HG02571 (cell line): ENCODE data around the gene CARNS1.
"Not testable (repeated sequence)": the region's sequence is repeated elsewhere in the genome, so short reads cannot be mapped to it uniquely, and the experiment has no call there.

ENCODE experiments used
- ATAC-seq: cut with Tn5 transposase; IDR thresholded peaks from one replicate; pipeline ENCODE4 v1.9.1; 2021; ENCODE audit warnings: mild to moderate bottlenecking, moderate library complexity; ENCODE audit not compliant: unreplicated experiment

The CARNS1 gene

DNA sequence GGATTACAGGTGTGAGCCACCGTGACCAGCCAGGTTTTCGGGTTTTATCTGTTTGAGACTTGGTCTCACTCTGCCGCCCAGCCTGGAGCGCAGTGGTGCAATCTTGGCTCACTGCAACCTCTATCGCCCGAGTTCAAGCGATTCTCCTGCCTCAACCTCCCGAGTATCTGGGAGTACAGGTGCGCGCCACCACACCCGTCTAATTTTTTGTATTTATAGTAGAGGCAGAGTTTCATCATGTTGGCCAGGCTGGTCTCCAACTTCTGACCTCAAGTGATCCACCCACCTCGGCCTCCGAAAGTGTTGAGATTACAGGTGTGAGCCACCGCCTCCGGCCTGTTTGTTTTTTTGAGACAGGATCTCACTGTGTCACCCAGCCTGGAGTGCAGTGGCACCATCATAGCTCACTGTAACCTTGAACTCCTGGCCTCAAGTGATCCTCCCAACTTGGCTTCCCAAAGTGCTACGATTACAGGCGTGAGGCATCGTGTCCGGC is 11.9 kb downstream of the CARNS1 start:
- ATAC-seq, result not testable (repeated sequence)

DNA sequence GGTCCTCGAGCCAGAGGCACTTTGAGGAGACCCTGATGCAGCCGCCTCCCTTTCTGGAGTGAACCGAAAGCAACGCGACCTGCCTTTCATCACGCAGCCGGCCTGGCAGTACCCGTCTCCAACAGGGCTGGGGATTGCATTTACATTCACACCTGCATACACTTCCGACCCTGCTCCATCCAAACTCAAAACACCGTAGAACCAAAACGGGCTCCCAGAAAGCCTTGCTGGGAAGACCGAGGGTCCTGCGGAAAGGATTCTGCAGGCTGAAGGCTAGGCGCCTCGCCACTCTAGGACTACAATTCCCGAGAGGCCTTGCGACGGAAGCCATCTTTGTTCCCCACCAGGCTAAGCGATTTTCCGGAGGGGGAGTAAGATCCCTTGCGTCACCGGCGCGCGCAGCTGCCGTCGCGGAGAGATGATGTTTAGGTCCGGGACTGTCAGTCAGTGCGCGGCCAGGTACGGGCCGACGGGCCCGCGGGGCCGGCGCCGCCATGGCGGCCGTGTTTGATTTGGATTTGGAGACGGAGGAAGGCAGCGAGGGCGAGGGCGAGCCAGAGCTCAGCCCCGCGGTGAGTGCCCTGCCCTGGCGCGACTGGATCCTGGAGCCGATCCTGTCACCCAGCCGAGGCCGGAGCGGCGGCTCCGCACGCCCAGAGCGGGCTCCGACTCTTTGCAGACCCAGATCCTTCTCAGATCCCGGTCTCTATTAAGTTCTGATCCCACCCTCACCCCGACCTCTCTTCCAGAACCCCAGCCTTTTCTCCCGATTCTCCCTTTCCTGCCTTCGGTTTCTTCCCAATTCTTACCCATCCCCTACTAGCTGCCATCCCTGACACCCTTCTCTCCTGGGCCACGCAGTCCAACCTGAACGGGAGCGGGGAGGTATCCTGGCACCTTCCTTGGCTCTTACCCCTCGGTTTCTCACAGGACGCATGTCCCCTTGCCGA is 12.8 kb downstream of the CARNS1 start, which contains the start of gene RPS6KB2:
RPS6KB2 (plus strand) TSS at position 443 of the 950 bp plus-strand sequence; CDS start at position 495, 52 bp downstream.
- peak; percentile 76 for ATAC-seq

DNA sequence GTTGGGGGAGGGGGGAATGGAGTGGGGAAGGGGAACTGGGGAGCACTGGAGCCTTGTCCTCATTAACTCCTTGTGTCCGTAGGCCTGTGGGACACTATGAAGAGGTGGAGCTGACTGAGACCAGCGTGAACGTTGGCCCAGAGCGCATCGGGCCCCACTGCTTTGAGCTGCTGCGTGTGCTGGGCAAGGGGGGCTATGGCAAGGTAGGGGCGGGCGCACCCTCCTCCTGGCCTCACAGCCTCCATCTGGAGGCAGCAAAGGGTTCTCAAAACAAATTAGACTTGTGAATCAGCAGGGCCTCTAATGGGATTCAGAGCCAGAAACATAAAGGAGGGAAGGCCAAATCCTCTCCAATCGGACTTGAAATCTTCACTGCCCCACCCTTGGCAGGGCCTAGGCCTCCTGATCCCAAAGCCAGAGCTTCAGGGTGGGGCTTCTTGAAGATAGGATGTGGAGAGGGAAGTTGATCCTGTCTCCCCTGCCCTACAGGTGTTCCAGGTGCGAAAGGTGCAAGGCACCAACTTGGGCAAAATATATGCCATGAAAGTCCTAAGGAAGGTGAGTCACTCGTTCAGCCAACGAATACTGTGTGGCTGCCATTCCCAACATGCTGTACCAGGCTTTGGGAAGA is 13.7 kb downstream of the CARNS1 start:
- ATAC-seq, result no peak

DNA sequence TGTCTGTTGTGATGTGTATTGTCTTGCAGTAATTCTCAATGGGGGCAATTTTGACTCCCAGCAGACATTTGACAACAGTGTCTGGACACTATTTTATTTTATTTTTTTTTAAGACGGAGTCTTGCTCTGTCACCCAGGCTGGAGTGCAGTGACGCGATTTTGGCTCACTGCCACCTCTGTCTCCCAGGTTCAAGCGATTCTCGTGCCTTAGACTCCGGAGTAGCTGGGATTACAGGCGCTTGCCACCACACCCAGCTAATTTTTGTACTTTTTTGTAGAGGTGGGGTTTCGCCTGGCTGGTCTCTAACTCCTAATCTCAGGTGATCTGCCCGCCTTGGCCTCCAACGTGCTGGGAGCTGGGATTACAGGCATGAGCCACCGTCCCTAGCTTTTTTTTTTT is 14.2 kb downstream of the CARNS1 start:
- ATAC-seq, result no peak

DNA sequence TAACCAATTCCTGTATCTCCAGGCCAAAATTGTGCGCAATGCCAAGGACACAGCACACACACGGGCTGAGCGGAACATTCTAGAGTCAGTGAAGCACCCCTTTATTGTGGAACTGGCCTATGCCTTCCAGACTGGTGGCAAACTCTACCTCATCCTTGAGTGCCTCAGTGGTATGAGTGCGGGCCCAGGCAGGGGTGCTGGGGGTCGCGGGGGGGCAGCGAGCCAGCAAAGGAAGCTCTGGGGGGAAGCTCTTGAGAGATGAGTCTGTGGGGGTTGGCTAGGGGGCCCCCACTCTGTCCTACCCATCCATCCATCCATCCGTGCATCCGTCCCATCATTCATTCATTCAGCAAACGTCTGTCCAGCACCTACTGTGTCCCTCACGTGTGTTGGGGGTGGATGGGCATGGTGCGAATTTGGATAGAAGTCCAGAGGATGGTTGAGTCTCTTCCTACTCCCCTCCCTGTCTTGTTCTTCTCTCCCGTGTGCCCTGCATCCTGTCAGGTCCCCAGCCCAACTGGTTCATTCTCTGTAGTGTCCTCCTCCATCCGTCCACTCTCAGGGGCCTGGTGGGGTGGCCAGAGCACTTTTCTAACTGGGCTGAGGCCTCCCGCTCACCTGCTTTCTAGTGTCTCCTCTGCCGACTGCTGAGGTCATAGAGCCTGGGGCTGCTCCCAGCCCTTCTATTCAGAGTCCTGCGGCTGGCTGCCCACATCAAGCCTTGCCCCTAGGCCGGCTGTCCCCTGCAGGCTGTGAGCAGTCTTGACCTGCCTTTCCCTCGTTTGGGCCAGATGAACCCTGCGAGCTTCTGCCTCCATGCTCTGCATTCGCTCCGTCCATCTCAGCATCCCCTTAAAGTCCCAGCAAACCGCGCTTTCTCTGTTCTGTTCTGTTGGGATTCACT is 16.1 kb downstream of the CARNS1 start:
- ATAC-seq, result no peak

DNA sequence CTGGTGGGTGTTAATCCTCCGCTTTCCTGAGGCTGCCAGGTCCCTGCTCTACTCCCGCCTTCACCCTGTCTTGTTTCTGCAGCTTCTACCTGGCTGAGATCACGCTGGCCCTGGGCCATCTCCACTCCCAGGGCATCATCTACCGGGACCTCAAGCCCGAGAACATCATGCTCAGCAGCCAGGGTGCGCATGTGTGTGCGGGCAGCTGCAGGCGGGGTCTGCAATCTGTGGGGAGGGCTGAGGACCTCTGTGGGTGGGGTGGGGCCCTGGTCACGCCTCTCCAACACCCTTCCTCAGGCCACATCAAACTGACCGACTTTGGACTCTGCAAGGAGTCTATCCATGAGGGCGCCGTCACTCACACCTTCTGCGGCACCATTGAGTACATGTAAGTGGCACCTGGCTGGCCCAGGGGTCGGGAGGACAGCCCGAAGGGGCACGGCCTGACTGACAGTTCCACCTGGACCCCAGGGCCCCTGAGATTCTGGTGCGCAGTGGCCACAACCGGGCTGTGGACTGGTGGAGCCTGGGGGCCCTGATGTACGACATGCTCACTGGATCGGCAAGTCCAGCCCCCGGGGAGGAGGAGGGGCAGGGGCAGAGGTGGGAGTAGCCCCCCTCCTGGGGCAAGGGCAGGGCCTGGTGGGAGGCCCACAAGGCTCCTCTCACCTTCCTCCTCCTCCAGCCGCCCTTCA is 17.3 kb downstream of the CARNS1 start:
- ATAC-seq, result no peak

DNA sequence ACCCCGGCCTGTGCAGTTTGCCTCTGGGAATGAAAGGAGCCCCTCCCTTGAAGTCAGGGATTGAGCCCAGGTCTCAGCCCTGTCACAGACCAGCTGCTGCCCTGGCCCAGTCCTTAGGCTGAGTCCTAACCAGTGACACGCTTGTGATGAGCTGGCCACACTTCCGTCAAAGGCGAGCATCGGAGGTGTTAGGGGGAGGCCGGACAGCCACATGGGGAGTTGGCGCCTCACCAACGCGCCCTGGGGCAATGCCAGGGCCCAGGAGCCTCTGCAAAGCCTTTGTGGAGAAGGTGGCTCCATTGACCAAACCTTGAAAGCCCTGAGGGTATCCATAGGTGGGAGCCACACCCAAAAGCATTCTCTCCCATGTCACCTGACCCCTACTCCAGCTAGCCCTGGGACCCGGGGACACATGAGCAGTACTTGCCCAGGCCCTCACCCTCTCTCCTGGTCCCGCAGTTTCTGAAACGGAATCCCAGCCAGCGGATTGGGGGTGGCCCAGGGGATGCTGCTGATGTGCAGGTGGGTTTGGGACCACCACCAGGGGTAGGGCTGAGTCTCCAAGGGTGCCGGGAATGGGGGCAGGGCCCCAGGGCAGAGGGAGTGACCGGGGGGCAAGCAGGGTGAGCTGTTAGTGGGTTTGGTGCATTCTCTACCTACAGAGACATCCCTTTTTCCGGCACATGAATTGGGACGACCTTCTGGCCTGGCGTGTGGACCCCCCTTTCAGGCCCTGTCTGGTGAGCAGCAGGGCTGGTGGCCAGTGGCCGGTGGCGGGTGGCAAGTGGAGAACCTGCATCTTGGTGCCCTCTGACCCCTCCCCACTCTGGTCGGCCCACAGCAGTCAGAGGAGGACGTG is 18.3 kb downstream of the CARNS1 start:
- no peak for ATAC-seq

DNA sequence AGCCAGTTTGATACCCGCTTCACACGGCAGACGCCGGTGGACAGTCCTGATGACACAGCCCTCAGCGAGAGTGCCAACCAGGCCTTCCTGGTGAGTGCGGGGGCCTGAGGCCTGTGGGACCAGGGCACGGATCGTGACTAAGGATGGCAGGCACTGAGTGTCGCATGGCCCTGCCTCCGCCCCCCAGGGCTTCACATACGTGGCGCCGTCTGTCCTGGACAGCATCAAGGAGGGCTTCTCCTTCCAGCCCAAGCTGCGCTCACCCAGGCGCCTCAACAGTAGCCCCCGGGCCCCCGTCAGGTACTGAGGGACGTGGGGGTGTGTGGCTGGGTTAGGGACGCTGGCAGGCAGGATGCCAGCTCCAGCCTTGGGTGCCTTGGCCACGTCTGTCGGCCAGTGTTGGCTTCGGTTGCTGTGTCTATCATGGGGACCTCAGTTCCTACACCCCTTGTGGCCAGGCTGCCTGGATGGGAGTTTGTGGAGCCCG is 19.0 kb downstream of the CARNS1 start:
- no peak for ATAC-seq

DNA sequence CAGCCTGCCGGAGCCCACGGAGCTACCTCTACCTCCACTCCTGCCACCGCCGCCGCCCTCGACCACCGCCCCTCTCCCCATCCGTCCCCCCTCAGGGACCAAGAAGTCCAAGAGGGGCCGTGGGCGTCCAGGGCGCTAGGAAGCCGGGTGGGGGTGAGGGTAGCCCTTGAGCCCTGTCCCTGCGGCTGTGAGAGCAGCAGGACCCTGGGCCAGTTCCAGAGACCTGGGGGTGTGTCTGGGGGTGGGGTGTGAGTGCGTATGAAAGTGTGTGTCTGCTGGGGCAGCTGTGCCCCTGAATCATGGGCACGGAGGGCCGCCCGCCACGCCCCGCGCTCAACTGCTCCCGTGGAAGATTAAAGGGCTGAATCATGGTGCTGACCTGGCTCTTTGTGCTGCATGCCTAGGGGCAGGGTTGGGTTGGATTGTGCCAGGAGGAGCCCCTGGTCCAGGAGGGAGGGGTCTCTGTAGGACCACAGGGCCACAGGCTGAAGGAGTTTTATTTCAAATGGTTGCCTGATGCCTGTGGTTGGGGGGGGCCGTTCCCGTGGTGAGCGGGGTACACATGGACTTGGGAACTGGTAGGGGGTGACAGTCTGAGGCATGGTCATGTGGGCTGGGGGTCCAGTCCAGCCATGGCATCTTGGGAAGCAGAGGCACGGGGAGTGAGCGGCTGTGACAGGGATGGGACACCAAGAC is 19.7 kb downstream of the CARNS1 start:
- ATAC-seq, result no peak

DNA sequence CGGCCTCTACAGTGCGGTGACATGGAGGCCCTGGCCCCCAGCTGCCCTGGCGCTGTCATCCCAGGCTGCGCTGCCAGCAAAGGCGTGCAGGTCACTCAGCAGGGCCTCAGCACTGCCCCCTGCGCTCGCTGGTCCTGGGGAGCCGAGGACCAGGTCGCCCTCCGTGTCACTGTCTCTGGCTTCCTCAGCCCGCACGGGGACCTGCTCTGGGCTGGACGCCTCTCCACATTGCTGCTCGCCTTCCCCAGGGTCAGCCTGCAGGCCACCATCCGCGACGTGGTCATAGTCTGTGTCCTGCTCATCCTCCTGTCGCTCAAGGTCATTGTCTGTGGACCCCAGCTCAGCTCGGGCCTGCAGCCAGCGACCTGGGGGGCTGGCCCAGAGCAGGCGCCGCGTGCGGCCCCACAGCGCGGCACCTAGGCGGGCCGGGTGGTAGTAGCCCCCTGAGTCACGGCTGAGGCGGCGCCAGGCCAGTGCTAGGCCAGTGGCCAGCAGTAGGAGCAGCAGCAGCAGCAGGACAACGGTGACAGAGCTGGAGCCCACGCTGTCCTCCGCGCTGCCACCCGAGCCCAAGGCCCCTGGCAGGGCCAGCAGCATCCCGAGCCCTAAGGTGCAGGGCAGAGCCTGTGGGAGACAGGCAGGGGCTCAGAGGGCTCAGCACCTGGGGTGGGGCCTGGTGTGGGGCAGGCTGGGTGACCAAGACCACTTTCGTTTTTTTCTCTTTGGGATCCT is 20.4 kb downstream of the CARNS1 start:
- no peak for ATAC-seq

DNA sequence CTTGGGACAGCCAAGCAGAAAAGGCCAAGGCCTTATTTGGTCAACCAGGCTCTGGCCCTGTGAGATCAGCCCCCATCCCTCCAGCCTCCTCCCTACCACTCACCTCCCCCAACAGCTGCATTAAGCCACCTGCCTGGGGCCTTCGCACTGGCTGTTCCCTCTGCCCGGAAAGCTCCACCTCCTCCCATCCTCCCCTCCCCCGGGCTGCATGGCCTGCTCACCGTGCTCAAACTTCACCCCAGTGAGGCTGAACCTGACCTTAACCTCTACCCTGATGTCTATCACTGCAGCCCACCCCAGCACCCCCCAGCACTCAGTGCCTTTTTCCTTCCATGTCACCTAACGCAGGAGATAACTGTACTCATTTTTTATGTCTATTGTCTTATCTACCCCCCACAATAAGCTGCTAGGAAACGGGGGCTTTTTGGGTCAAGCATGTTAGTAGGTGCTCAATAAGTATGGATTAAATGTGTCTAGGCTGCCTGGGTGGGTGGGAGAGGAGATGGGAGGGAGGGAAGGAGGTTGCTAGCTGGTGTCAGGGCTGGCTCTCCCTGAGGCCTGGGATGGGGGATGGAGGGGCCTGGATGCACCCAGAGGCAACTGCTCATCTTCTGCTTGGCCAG is 21.1 kb downstream of the CARNS1 start:
- ATAC-seq, result peak; percentile 35

DNA sequence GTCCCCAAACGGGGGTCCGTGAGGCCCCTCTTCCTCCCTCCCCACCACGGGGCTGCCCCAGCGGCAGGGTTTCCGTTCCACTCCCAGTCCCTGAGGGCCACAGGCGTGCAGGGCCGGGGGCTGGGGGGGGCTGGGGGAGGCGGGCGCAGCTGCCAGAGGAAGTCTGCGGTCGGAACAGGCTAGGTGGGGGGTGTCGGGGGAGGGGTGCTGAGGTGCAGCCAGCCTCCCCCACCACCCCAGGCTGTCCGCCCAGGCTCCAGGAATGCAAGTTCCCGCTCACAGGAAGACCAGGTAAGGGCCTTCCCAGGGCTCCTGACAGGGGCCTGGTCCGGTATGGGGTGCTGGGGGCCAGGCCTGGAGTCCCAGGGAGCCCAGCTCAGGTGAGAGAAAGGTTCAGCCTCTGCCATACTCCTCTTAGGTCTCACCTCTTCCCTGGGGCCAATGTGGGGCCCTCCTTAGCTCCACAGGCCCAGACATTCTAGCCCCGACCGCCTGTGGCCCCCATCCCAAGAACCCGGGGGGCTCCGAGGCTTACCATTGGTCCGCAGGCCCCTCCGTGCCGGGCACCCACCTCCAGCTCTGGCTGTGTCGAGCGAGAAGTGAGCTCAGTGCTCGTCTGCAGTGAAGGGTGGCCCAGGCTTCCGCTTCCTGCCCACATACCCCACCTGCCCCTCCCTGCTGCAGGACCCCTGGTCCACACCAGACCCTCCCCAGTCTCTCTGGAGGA is 21.8 kb downstream of the CARNS1 start, which contains the start of gene PTPRCAP:
PTPRCAP (minus strand) TSS at position 601 of the 727 bp plus-strand sequence; CDS start at position 538, 63 bp downstream.
- no peak for ATAC-seq

DNA sequence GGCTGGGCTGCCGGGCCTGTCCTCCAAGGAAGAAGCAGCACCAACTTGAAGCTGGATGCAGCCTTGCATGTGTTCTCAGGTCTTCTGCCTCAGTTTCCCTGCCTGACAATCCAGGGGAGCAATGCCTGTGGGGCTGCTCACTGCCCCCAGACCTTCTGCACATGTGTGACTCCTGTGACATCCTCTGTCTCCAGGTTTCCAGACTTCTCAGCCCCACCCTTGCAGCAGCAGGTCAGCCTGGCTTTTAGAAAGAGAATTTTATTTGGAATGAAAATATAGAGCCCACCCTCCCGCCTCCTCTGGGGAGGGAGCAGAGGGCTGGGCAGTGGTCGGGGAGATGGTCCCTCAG is 22.3 kb downstream of the CARNS1 start:
- no peak for ATAC-seq

DNA sequence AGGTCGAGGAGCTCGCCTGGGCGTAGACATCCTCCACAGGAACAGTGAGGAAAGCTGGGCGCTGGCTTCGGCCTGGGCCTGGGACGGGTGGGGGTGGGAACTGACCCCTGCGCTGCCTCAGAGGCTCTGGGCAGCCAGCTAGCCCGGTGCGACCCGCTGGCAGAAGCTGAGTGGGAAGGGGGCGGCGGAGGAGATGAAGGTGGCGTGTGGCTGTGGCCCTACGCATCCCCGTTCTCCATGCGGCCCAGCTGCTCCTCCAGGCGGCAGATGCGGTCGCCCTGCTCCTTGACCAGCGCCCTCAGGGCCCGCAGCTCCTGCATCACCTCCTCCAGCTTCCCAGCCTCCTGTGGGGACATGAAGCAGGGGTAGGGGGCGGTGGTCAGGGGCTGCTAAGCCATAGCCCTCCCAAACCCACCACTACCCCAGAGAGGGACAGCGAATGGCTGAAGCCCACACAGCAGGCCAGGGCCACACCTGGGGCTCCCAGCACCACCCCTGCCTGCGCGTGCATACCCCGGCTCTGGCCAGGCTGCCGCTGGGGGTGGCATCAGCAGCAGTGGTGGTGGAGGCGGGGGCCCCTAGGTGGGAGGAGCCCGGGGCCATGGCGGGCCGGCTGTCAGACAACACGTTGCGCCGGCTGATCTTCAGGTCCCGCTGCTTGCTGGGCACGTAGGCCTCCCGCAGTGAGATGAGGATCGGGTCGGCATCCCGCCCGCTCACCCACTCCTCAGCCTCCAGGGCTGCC is 22.9 kb downstream of the CARNS1 start:
- no peak for ATAC-seq

DNA sequence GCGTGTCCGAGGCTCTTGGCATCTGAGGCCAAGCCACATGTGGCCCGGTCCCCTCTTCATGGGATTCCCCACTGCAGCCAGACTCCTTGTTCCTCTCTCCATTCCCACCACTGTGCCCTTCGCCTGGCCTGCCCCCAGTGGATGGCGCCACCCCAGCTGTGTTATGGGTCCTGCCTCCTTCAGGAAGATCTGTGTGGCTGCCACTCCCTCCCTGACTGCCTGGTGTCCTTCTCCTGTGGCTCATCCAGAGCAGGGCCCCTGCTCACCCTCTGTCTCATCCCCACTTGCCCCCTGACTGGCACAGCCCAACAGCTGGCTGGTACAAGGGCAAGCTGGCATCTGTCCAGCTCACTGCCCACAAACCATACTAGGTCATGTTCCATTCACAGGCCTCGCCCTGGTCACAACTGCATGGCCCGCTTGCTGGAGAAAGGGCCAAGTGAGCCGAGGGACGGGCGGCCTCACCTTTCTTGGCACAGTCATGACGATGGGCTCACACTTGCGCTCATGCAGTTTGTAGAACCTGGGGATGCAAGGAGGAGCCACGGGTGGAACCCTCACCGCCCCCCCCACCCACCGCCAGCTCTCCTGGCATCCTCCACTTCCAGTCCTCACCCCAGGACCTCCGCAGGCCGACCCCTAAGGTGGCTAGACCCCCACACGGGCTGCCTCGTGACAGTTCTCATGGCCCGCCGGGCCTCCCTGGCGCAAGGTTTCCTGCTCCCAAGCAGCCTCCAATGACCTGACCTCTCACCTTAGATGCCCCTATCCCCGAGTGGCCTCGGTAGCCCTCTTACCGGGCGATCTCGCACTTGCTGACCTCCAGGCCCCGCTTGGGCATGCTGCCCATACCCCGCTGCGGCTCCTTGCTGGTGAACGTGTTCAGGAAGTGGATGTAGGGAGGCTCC is 24.1 kb downstream of the CARNS1 start:
- no peak for ATAC-seq
